Measurements from ENCODE around the gene PUSL1.

- TF ChIP-seq MXI1 (IDR thresholded peaks at IDR 0.05; ENCODE audit: borderline replicate concordance, low read depth, low read length) (no peak), NFE2L2 (IDR thresholded peaks at IDR 0.05; ENCODE audit: low read depth, low read length) (no peak), POLR2A (IDR thresholded peaks at IDR 0.05; ENCODE audit: low read depth, low read length) (no peak), RAD21 (IDR thresholded peaks at IDR 0.05; ENCODE audit: low read length) (no peak), MAFK (IDR thresholded peaks at IDR 0.05; ENCODE audit: low read depth, low read length) (no peak), CEBPB (IDR thresholded peaks at IDR 0.05; ENCODE audit: low read depth, low read length) (no peak), ELK1 (IDR thresholded peaks at IDR 0.05; ENCODE audit: borderline replicate concordance, low read depth, low read length) (no peak)
- TF ChIP-seq, protein P1, sequence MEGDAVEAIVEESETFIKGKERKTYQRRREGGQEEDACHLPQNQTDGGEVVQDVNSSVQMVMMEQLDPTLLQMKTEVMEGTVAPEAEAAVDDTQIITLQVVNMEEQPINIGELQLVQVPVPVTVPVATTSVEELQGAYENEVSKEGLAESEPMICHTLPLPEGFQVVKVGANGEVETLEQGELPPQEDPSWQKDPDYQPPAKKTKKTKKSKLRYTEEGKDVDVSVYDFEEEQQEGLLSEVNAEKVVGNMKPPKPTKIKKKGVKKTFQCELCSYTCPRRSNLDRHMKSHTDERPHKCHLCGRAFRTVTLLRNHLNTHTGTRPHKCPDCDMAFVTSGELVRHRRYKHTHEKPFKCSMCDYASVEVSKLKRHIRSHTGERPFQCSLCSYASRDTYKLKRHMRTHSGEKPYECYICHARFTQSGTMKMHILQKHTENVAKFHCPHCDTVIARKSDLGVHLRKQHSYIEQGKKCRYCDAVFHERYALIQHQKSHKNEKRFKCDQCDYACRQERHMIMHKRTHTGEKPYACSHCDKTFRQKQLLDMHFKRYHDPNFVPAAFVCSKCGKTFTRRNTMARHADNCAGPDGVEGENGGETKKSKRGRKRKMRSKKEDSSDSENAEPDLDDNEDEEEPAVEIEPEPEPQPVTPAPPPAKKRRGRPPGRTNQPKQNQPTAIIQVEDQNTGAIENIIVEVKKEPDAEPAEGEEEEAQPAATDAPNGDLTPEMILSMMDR (conservative IDR thresholded peaks at IDR 0.05; ENCODE audit: low read depth, low read length) = no peak
- TF ChIP-seq, protein P2, sequence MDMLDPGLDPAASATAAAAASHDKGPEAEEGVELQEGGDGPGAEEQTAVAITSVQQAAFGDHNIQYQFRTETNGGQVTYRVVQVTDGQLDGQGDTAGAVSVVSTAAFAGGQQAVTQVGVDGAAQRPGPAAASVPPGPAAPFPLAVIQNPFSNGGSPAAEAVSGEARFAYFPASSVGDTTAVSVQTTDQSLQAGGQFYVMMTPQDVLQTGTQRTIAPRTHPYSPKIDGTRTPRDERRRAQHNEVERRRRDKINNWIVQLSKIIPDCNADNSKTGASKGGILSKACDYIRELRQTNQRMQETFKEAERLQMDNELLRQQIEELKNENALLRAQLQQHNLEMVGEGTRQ (IDR thresholded peaks at IDR 0.05; ENCODE audit: low read depth, low read length) = no peak
Observed at GRCh38 chr1:1278620-1279019, 29.8 kb upstream of the PUSL1 start.
